K562 (cell line): ENCODE data around the gene RAB4B. TPM values are rescaled to one million over a fixed set of nuclear protein-coding genes. Genes with fewer than 3 reads are reported as not detected.

Experiments used
- ATF7 ChIP-seq: fragments of 450-650 bp; IDR thresholded peaks from 2 replicates; pipeline ENCODE4 v1.7.1; 2014; ENCODE audit warnings: mild to moderate bottlenecking, moderate library complexity
- CCAR2 ChIP-seq: fragments of 200-400 bp; formaldehyde crosslinking; IDR thresholded peaks from 2 replicates; pipeline ENCODE4 v1.6.1; 2017; ENCODE audit warnings: mild to moderate bottlenecking, low read depth, low read length
- CLOCK ChIP-seq: fragments of 250-450 bp; sonication (Bioruptor Pico); IDR thresholded peaks from 2 replicates; pipeline ENCODE4 v1.4.0; 2020; ENCODE audit warnings: mild to moderate bottlenecking, moderate library complexity, borderline replicate concordance
- FUS ChIP-seq: fragments of 200-400 bp; formaldehyde crosslinking; optimal IDR thresholded peaks from 2 replicates; pipeline ENCODE3; 2017; ENCODE audit warnings: low read depth, low read length
- GABPB2 ChIP-seq: fragments of 250-450 bp; sonication (Bioruptor Pico); conservative IDR thresholded peaks from 2 replicates; pipeline ENCODE4 v1.5.1; 2021; ENCODE audit warnings: mild to moderate bottlenecking
- HNRNPLL ChIP-seq: fragments of 200-400 bp; formaldehyde crosslinking; IDR thresholded peaks from 2 replicates; pipeline ENCODE4 v1.6.1; 2017; ENCODE audit warnings: low read length, low read depth, mild to moderate bottlenecking; ENCODE audit not compliant: poor library complexity, severe bottlenecking
- JUN ChIP-seq, 2 experiments: sonication (generic) in 1 of 2; formaldehyde crosslinking in 1 of 2; IDR thresholded peaks; 2 replicates each; pipeline versions ENCODE4 v1.6.1 to v1.8.0; 2012 to 2022; ENCODE audit warnings: borderline replicate concordance in 2 of 2, mild to moderate bottlenecking in 2 of 2, improper control_type of control experiment in 1 of 2, low read depth in 1 of 2, low read length in 1 of 2, missing genetic modification reagents in 1 of 2
- KAT8 ChIP-seq: fragments of 450-650 bp; IDR thresholded peaks from 2 replicates; pipeline ENCODE4 v1.6.1; 2016; ENCODE audit warnings: low read depth, mild to moderate bottlenecking
- L3MBTL2 ChIP-seq: fragments of 450-650 bp; IDR thresholded peaks from 2 replicates; pipeline ENCODE4 v1.6.1; 2016; ENCODE audit warnings: mild to moderate bottlenecking, moderate library complexity
- POLR2A ChIP-seq: fragments of 450-650 bp; conservative IDR thresholded peaks from 2 replicates; pipeline ENCODE4 v1.6.1; 2016
- RBFOX2 ChIP-seq: fragments of 200-400 bp; formaldehyde crosslinking; IDR thresholded peaks from 2 replicates; pipeline ENCODE4 v1.6.1; 2017; ENCODE audit warnings: low read depth, mild to moderate bottlenecking, low read length, moderate library complexity
- SMAD4 ChIP-seq: fragments of 250-450 bp; sonication (Bioruptor Pico); conservative IDR thresholded peaks from 2 replicates; pipeline ENCODE4 v1.8.0; 2021; ENCODE audit warnings: inconsistent platforms, mild to moderate bottlenecking, moderate library complexity
- TCF15 ChIP-seq: fragments of 250-450 bp; sonication (Bioruptor Pico); IDR thresholded peaks from 2 replicates; pipeline ENCODE4 v1.8.0; 2022; ENCODE audit warnings: moderate library complexity, mild to moderate bottlenecking, inconsistent platforms
- TFAP4 ChIP-seq: sonication (generic); formaldehyde crosslinking; IDR thresholded peaks from 2 replicates; pipeline ENCODE4 v1.8.0; 2022; ENCODE audit warnings: missing genetic modification reagents, mild to moderate bottlenecking, moderate library complexity, borderline replicate concordance
- ZNF639 ChIP-seq, 2 experiments: fragments of 200-800 bp in 1 of 2; sonication (Bioruptor generic) in 1 of 2; sonication (generic) in 1 of 2; formaldehyde crosslinking in 1 of 2; IDR thresholded peaks in 1 of 2; conservative IDR thresholded peaks in 1 of 2; 2 replicates each; pipeline versions ENCODE4 v1.5.0 to v1.6.1; 2016 to 2020; ENCODE audit warnings: missing compliant biosample characterization in 1 of 2, missing genetic modification characterization in 1 of 2, missing genetic modification reagents in 1 of 2
- ZNF644 ChIP-seq: fragments of 200-800 bp; sonication (Bioruptor generic); IDR thresholded peaks from 2 replicates; pipeline ENCODE4 v1.6.1; 2016; ENCODE audit warnings: low read depth, missing genetic modification characterization, missing compliant biosample characterization
- polyA plus RNA-seq, 8 experiments: library from polyadenylated mRNA; depleted of rRNA in 4 of 8; stranded (reverse) in 5 of 8; unstranded in 3 of 8; fragments of >200 nt; fragmentation: Nextera tagmentation in 2 of 8; fragmentation: Illumina TruSeq in 1 of 8; extraction: Ambion mirVana in 2 of 8; extraction: Trizol in 1 of 8; gene quantifications; 2 replicates each; pipeline versions ENCODE4 v1.2.1 to v1.2.3, GENCODE V29; 2011 to 2014; ENCODE audit warnings: inconsistent platforms in 1 of 8, missing spikeins in 1 of 8
- total RNA-seq, 7 experiments: library from RNA; depleted of rRNA in 6 of 7; stranded (reverse); fragments of >200 nt in 6 of 7; fragmentation: Illumina TruSeq in 2 of 7; extraction: Trizol in 2 of 7; gene quantifications; 2 replicates each; pipeline versions ENCODE4 v1.2.1 to v1.2.3, GENCODE V29; 2011 to 2021; ENCODE audit warnings: low replicate concordance in 1 of 7
- TF ChIP-seq, protein P1 (sequence below), 2 experiments: fragments of 450-650 bp in 1 of 2; sonication (generic) in 1 of 2; formaldehyde crosslinking; conservative IDR thresholded peaks; 2 replicates each; pipeline versions ENCODE4 v1.4.0 to v1.8.1; 2020 to 2022; ENCODE audit warnings: mild to moderate bottlenecking in 1 of 2, missing genetic modification reagents in 1 of 2
- TF ChIP-seq, protein P2 (sequence below): fragments of 250-450 bp; sonication (Bioruptor Pico); IDR thresholded peaks from 2 replicates; pipeline ENCODE4 v1.4.0; 2020; ENCODE audit warnings: mild to moderate bottlenecking

The RAB4B gene
- total and polyA plus RNA-seq, 9 of the 15 experiments (the other 6 are each of a cell fraction or from before 2014, with no cell fraction given): 0.28 to 20.4 (median 9.0) TPM

DNA sequence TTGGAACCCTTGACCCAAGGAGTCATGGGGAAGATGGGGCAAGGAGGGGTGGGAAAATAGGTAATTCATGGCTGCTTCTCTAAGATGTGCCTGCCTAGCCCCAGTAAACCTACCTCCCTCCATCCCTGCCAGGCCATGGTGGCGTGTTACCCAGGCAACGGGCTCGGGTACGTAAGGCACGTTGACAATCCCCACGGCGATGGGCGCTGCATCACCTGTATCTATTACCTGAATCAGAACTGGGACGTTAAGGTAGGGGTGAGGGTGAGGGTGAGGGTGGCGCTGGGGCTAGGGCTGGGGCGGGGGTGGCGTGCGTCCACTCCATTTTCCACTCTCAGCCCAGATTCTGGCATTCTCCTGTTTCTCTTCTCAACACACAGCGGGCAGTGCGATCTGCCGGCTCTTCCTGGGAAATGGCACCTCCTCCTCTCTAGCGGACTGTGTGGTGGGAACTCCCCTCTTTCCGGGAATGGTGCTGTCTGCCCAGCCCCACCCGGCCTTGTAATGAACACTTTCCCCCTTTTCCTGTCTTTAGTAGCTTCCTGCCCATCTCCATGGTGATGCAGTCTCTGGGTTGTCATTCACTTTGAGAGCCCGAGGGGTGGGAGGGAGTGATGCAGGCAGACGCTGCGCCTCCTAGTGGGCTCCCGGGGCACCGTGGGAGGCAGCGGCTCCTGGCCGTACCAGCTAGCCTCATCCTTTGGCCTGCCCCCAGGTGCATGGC lies 28.5 kb downstream of the RAB4B start (continued):
- TF ChIP-seq TFAP4 (CRISPR knock-in tag) (peak; percentile 60; the same call in 1 of the 2 replicates), ZNF639 (CRISPR knock-in tag; conservative IDR thresholded peaks at IDR 0.05 in 1 of 2, IDR thresholded peaks at IDR 0.05 in 1 of 2) (no peak), JUN (IDR thresholded peaks at IDR 0.05; ENCODE audit: borderline replicate concordance, low read depth, low read length) (no peak), JUN (CRISPR knock-in tag; IDR thresholded peaks at IDR 0.05; ENCODE audit: borderline replicate concordance) (no peak), GABPB2 (CRISPR knock-in tag) (no peak), RBFOX2 (peak; percentile 66), L3MBTL2 (no peak), TCF15 (CRISPR knock-in tag) (no peak), CCAR2 (no peak), FUS (no peak), SMAD4 (CRISPR knock-in tag) (no peak), ATF7 (peak; percentile 95), KAT8 (no peak), POLR2A (no peak; the same call in 1 of the 2 replicates), CLOCK (CRISPR knock-in tag) (no peak), HNRNPLL (no peak), ZNF644 (no peak)
- TF ChIP-seq, protein P1, sequence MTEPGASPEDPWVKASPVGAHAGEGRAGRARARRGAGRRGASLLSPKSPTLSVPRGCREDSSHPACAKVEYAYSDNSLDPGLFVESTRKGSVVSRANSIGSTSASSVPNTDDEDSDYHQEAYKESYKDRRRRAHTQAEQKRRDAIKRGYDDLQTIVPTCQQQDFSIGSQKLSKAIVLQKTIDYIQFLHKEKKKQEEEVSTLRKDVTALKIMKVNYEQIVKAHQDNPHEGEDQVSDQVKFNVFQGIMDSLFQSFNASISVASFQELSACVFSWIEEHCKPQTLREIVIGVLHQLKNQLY (CRISPR knock-in tag; conservative IDR thresholded peaks at IDR 0.05): no peak
- TF ChIP-seq, protein P2, sequence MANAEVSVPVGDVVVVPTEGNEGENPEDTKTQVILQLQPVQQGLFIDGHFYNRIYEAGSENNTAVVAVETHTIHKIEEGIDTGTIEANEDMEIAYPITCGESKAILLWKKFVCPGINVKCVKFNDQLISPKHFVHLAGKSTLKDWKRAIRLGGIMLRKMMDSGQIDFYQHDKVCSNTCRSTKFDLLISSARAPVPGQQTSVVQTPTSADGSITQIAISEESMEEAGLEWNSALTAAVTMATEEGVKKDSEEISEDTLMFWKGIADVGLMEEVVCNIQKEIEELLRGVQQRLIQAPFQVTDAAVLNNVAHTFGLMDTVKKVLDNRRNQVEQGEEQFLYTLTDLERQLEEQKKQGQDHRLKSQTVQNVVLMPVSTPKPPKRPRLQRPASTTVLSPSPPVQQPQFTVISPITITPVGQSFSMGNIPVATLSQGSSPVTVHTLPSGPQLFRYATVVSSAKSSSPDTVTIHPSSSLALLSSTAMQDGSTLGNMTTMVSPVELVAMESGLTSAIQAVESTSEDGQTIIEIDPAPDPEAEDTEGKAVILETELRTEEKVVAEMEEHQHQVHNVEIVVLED (CRISPR knock-in tag): no peak
